IMR-90 (cell line): ENCODE results near the gene CELSR1. TPM values are rescaled to one million over a fixed set of nuclear protein-coding genes. Genes with fewer than 3 reads are reported as not detected.

Experiments used
- ATAC-seq: fragments of 200-7000 bp; cut with Tn5 transposase; 2 replicates; pipeline ENCODE4 v1.9.1; 2020; ENCODE audit warnings: low read depth, mild to moderate bottlenecking, moderate library complexity
- BruUV-seq: library from RNA; stranded (reverse); fragments of 400-500 nt; replicated peaks from 2 replicates; lab custom pipeline; 2021; lab: Mats Ljungman, UMichigan
- CTCF ChIA-PET: fragments of 300-600 bp; formaldehyde crosslinking; extraction: SDS; loops from one replicate; lab custom pipeline; 2021; ENCODE audit warnings: antibody characterized with exemption; lab: Yijun Ruan, JAX
- POLR2A ChIA-PET: fragments of 300-600 bp; sonication (Branson Sonifier 250); formaldehyde crosslinking; loops from one replicate; lab custom pipeline; 2022; ENCODE audit warnings: antibody characterized with exemption; ENCODE audit not compliant: unreplicated experiment; lab: Charles Lee
- DNase-seq: peaks from one replicate; pipeline ENCODE4 v3.0.0; 2013
- H2AFZ ChIP-seq: replicated peaks from 2 replicates; pipeline ENCODE3; 2013; ENCODE audit warnings: low read length, mild to moderate bottlenecking; ENCODE audit not compliant: poor library complexity
- H2AK5ac ChIP-seq: 2 replicates; pipeline ENCODE4 v1.6.1; 2013; ENCODE audit warnings: low read depth, low read length, inconsistent platforms
- H2AK9ac ChIP-seq: replicated peaks from 2 replicates; pipeline ENCODE3; 2013; ENCODE audit warnings: mild to moderate bottlenecking, low read depth, low read length, moderate library complexity; ENCODE audit not compliant: poor library complexity
- H2BK120ac ChIP-seq: 2 replicates; pipeline ENCODE4 v1.6.1; 2013; ENCODE audit warnings: low read depth, low read length, inconsistent platforms
- H2BK15ac ChIP-seq: 3 replicates; pipeline ENCODE4 v1.6.1; 2013; ENCODE audit warnings: low read depth, low read length, inconsistent platforms
- H2BK20ac ChIP-seq: 2 replicates; pipeline ENCODE4 v1.6.1; 2013; ENCODE audit warnings: low read depth, mild to moderate bottlenecking, inconsistent platforms, low read length, moderate library complexity
- H2BK5ac ChIP-seq: 2 replicates; pipeline ENCODE4 v1.6.1; 2013; ENCODE audit warnings: mild to moderate bottlenecking, low read depth, low read length, inconsistent platforms; ENCODE audit not compliant: poor library complexity, severe bottlenecking
- H3K14ac ChIP-seq: replicated peaks from 2 replicates; pipeline ENCODE4 v1.6.1; 2013; ENCODE audit warnings: low read depth, low read length, inconsistent platforms
- H3K18ac ChIP-seq: 2 replicates; pipeline ENCODE4 v1.6.1; 2013; ENCODE audit warnings: low read depth, low read length, control low read depth
- H3K23ac ChIP-seq: 2 replicates; pipeline ENCODE4 v1.6.1; 2013; ENCODE audit warnings: low read depth, low read length, inconsistent platforms
- H3K27ac ChIP-seq: 2 replicates; pipeline ENCODE4 v1.5.1; 2013; ENCODE audit warnings: mild to moderate bottlenecking, control low read depth, low read length; ENCODE audit not compliant: insufficient read depth
- H3K27me3 ChIP-seq: 2 replicates; pipeline ENCODE4 v1.6.1; 2013; ENCODE audit warnings: low read length; ENCODE audit not compliant: control insufficient read depth, insufficient read depth
- H3K36me3 ChIP-seq: 2 replicates; pipeline ENCODE4 v1.6.1; 2013; ENCODE audit warnings: low read length, mixed read lengths; ENCODE audit not compliant: control insufficient read depth, insufficient read depth
- H3K4ac ChIP-seq: 2 replicates; pipeline ENCODE4 v1.6.1; 2013; ENCODE audit warnings: low read depth, low read length, inconsistent platforms
- H3K4me1 ChIP-seq: 2 replicates; pipeline ENCODE4 v1.6.1; 2013; ENCODE audit warnings: low read length, mixed read lengths; ENCODE audit not compliant: control insufficient read depth, insufficient read depth
- H3K4me2 ChIP-seq: 2 replicates; pipeline ENCODE4 v1.6.1; 2013; ENCODE audit warnings: low read depth, mild to moderate bottlenecking, control low read depth, low read length, moderate library complexity
- H3K4me3 ChIP-seq: 2 replicates; pipeline ENCODE4 v1.5.1; 2013; ENCODE audit warnings: low read depth, mild to moderate bottlenecking, control low read depth, low read length, moderate library complexity; ENCODE audit not compliant: insufficient read depth
- H3K56ac ChIP-seq: 2 replicates; pipeline ENCODE4 v1.6.1; 2013; ENCODE audit warnings: low read length, inconsistent platforms; ENCODE audit not compliant: insufficient read depth; ENCODE audit errors: extremely low read depth
- H3K79me1 ChIP-seq, 2 experiments: 2 replicates each; pipeline ENCODE4 v1.6.1; 2013; ENCODE audit warnings: low read length in 2 of 2, inconsistent platforms in 1 of 2, low read depth in 1 of 2
- H3K9ac ChIP-seq: 2 replicates; pipeline ENCODE4 v1.6.1; 2013; ENCODE audit warnings: low read depth, low read length, control low read depth
- H3K9me1 ChIP-seq: 2 replicates; pipeline ENCODE4 v1.6.1; 2013; ENCODE audit warnings: low read length, inconsistent platforms; ENCODE audit not compliant: insufficient read depth
- H3K9me3 ChIP-seq: 2 replicates; pipeline ENCODE4 v1.6.1; 2013; ENCODE audit warnings: low read length; ENCODE audit not compliant: control insufficient read depth, insufficient read depth
- H4K20me1 ChIP-seq: 2 replicates; pipeline ENCODE4 v1.6.1; 2013; ENCODE audit warnings: low read length, inconsistent platforms; ENCODE audit not compliant: insufficient read depth
- H4K5ac ChIP-seq: 2 replicates; pipeline ENCODE4 v1.6.1; 2013; ENCODE audit warnings: mild to moderate bottlenecking, low read depth, low read length, control low read depth
- H4K8ac ChIP-seq, 2 experiments: 2 replicates each; pipeline ENCODE4 v1.6.1; 2013; ENCODE audit warnings: low read depth in 2 of 2, low read length in 2 of 2, control low read depth in 1 of 2, inconsistent platforms in 1 of 2
- H4K91ac ChIP-seq: 2 replicates; pipeline ENCODE4 v1.6.1; 2013; ENCODE audit warnings: low read depth, low read length, inconsistent platforms; ENCODE audit not compliant: insufficient read depth
- FOS ChIP-seq: fragments of 150-350 bp; IDR thresholded peaks from 2 replicates; pipeline ENCODE4 v1.6.1; 2016; ENCODE audit warnings: low read depth, low read length
- whole genome bisulfite sequencing, 2 experiments: methylation state at CpG; one replicate each; pipeline versions ENCODE4 v1.1.5 to v1.1.7; 2013; ENCODE audit warnings: missing lambda C conversion rate in 2 of 2; ENCODE audit not compliant: insufficient read length in 1 of 2; ENCODE audit errors: extremely low coverage in 2 of 2; 5-methylcytosine and 5-hydroxymethylcytosine counted together
- dilution Hi-C: fragments of 300-500 bp; cut with HindIII; formaldehyde crosslinking; loops from one replicate; pipeline ENCODE4 v1.14.3; 2018; ENCODE audit warnings: low sequenced_read_pairs; ENCODE audit not compliant: unreplicated experiment
- in situ Hi-C: fragments of 300-500 bp; cut with MboI; formaldehyde crosslinking; loops from 3 replicates; pipeline ENCODE4 v1.14.3; 2019; ENCODE audit warnings: low sequenced_read_pairs, inconsistent platforms, mixed read lengths
- intact Hi-C: fragments of 100-400 bp; cut with micrococcal nuclease; formaldehyde crosslinking; loops from 2 replicates; pipeline ENCODE4 v1.10.0; 2022
- polyA plus RNA-seq, 3 experiments: library from polyadenylated mRNA; depleted of rRNA; stranded (reverse); fragments of >200 nt; gene quantifications; 2 replicates each; pipeline ENCODE4 v1.2.3, GENCODE V29; 2012; ENCODE audit warnings: low replicate concordance in 1 of 3
- total RNA-seq: library from RNA; depleted of rRNA; stranded (reverse); fragments of >200 nt; gene quantifications from 2 replicates; pipeline ENCODE4 v1.2.3, GENCODE V29; 2012

Gene CELSR1
- total and polyA plus RNA-seq, 2 of the 4 experiments (the other 2 are of a cell fraction), result 0.36 to 0.82 TPM

DNA sequence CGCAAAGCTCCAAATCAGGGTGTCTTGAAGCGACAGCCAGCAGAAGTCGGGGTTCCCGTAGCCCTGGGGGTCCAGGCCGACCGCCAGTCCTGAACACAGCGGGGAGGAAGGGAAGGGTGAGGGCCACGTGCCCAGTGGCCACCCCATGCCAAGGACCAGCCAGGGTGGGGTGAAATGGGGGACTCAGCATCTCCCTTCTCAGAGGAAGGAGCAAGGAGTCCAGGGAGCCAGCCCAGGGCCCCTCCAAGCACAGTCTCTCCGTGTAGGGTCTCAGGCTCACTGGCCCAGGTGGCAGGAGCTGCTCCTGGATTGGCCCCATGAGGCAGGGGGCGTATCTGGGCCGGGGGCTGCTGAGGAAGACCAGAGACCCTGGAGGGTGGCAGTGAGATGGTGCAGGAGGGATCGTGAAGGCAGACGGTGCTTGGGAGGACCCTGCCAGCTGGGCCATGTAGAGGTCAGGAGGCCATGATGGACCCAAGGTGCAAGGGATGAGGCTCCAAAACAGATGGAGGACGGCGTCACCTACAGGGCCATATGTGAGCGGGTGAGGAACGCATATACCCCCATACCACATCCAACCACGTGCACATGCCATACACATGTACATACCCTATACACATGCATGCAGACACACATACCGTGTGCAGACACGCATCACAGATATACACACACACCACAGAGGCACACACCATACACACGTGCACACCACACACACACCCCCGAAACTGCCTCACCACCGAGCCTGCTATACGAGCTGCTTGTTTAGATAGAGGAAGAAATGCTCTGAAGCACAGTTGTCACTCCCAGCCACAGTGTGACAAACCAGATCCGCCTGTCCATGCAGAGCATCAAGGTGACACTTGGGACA, 167.5 kb downstream of the CELSR1 start:
- H3K36me3 ChIP-seq, result no peaks in the 10 kb centered on the region
- dilution Hi-C loops (no loop called here), intact Hi-C loops (no loop called here), in situ Hi-C loops (loop anchor here (5.0 kb wide), 1 partner anchor 172 kb away; no protein-coding TSS in a partner anchor)
- H3K79me1 ChIP-seq, result no peaks in the 10 kb centered on the region
- peak overlapping the region; percentile 43 for H2AFZ ChIP-seq
- H3K4me2 ChIP-seq, result no peak overlapping the region
- H2AK5ac ChIP-seq, result no peak overlapping the region
- BruUV-seq, result no TSS peak
- no peak overlapping the region for H2AK9ac ChIP-seq
- H3K4me1 ChIP-seq, result no peaks in the 10 kb centered on the region
- H2BK5ac ChIP-seq, result no peak overlapping the region
- no peak overlapping the region for H3K4ac ChIP-seq
- ATAC-seq, result no peak
- no peak overlapping the region for H4K91ac ChIP-seq
- no peak overlapping the region for H3K23ac ChIP-seq
- no peak overlapping the region for H3K56ac ChIP-seq
- H3K27me3 ChIP-seq, result peaks cover 14% of the 10 kb centered on the region; the same call in 1 of the 2 replicates
- no peak overlapping the region for H4K8ac ChIP-seq
- no peak overlapping the region for H3K9ac ChIP-seq
- no peak overlapping the region for H2BK20ac ChIP-seq
- H3K9me3 ChIP-seq, result no peaks in the 10 kb centered on the region; the same call in 1 of the 2 replicates
- H3K14ac ChIP-seq, result no peak overlapping the region
- ChIA-PET CTCF (interaction anchor here (1.0 kb wide), 1 partner anchor 173 kb away, joined by 6 read pairs; no protein-coding TSS in a partner anchor), POLR2A (no interaction called here)
- no peak overlapping the region for H2BK120ac ChIP-seq
- 78% methylated on average over 9 of the region's 25 CpGs; no CpG with 5 or more reads in 1 of the 2 experiments for WGBS, 2 experiments
- H2BK15ac ChIP-seq, result no peak overlapping the region
- no peak overlapping the region for H4K5ac ChIP-seq
- H3K4me3 ChIP-seq, result no peak overlapping the region
- H4K20me1 ChIP-seq, result no peaks in the 10 kb centered on the region
- H3K9me1 ChIP-seq, result no peaks in the 10 kb centered on the region; the same call in 1 of the 2 replicates
- no peak for DNase-seq
- H3K18ac ChIP-seq, result no peak overlapping the region
- TF ChIP-seq FOS, result no peak
- H3K27ac ChIP-seq, result no peak overlapping the region
